VCaP (cell line): ENCODE measurements around the gene GCAT.
A peak's percentile ranks its signal among the peaks of the same experiment; 100 is the strongest.
"Not testable (repeated sequence)": the region's sequence is repeated elsewhere in the genome, so short reads cannot be mapped to it uniquely, and the experiment has no call there.

Experiments
- H3K27ac ChIP-seq: fragments of 450-650 bp; 2 replicates; pipeline ENCODE4 v1.5.1; 2017
- CTCF ChIP-seq: fragments of 450-650 bp; conservative IDR thresholded peaks from 2 replicates; pipeline ENCODE4 v1.5.1; 2017; ENCODE audit warnings: mild to moderate bottlenecking, moderate library complexity

Gene GCAT

GRCh38 chr22:37782340-37783168 lies 25.2 kb upstream of the GCAT start:
- TF ChIP-seq CTCF: no peak
- no peak overlapping the region for H3K27ac ChIP-seq

GRCh38 chr22:37784829-37785495 lies 22.8 kb upstream of the GCAT start:
- H3K27ac ChIP-seq: peak overlapping the region; percentile 80
- no peak for TF ChIP-seq CTCF

- H3K27ac ChIP-seq: no peak overlapping the region
- no peak for TF ChIP-seq CTCF
Observed at GRCh38 chr22:37790234-37790633, 17.5 kb upstream of the GCAT start.

GRCh38 chr22:37792494-37792893 lies 15.2 kb upstream of the GCAT start:
- TF ChIP-seq CTCF: no peak
- no peak overlapping the region for H3K27ac ChIP-seq

GRCh38 chr22:37794376-37794775 lies 13.4 kb upstream of the GCAT start:
- no peak overlapping the region for H3K27ac ChIP-seq
- no peak for TF ChIP-seq CTCF

- no peak for TF ChIP-seq CTCF
- H3K27ac ChIP-seq: no peak overlapping the region
Observed at GRCh38 chr22:37796079-37796478, 11.7 kb upstream of the GCAT start.

- H3K27ac ChIP-seq: not testable (repeated sequence)
Observed at GRCh38 chr22:37797259-37797658, 10.5 kb upstream of the GCAT start.
